SU-DHL-6 (cell line): Measurements from ENCODE around the gene IGFBP3.
"Not testable (repeated sequence)": the region's sequence is repeated elsewhere in the genome, so short reads cannot be mapped to it uniquely, and the experiment has no call there.

Source experiments
- H2AFZ ChIP-seq: fragments of 200-600 bp; sonication (generic); 2 replicates; pipeline ENCODE4 v1.6.1; 2014; ENCODE audit warnings: low read depth, mild to moderate bottlenecking, moderate library complexity, mixed read lengths, antibody characterized with exemption, low read length; ENCODE audit not compliant: severe bottlenecking
- H3F3A ChIP-seq: fragments of 200-600 bp; shearing (Covaris generic); 2 replicates; pipeline ENCODE4 v1.6.0; 2016; ENCODE audit warnings: antibody characterized with exemption, mild to moderate bottlenecking; ENCODE audit not compliant: insufficient read depth
- H3K27ac ChIP-seq: fragments of 200-600 bp; sonication (generic); 2 replicates; pipeline ENCODE4 v1.5.1; 2016; ENCODE audit warnings: low read depth, mild to moderate bottlenecking, low read length, moderate library complexity, mixed read lengths
- H3K27me3 ChIP-seq: fragments of 200-600 bp; sonication (generic), shearing (Covaris generic); 2 replicates; pipeline ENCODE4 v1.6.0; 2014; ENCODE audit warnings: mild to moderate bottlenecking, low read length
- H3K36me3 ChIP-seq: fragments of 200-600 bp; sonication (generic); 2 replicates; pipeline ENCODE4 v1.6.1; 2014; ENCODE audit warnings: mild to moderate bottlenecking, low read length, mixed read lengths
- H3K4me2 ChIP-seq: fragments of 300-600, 200-600 bp; shearing (Covaris generic), sonication (generic); 2 replicates; pipeline ENCODE4 v1.6.0; 2014; ENCODE audit warnings: low read length, low read depth, mild to moderate bottlenecking; ENCODE audit not compliant: poor library complexity, severe bottlenecking
- H3K4me3 ChIP-seq: fragments of 200-600 bp; sonication (generic); 2 replicates; pipeline ENCODE4 v1.5.1; 2014; ENCODE audit warnings: antibody characterized with exemption, low read length, mild to moderate bottlenecking, mixed read lengths; ENCODE audit not compliant: insufficient read depth, poor library complexity, severe bottlenecking
- H3K79me2 ChIP-seq: fragments of 200-600 bp; sonication (generic); 2 replicates; pipeline ENCODE4 v1.6.1; 2014; ENCODE audit warnings: mild to moderate bottlenecking, low read length, moderate library complexity; ENCODE audit not compliant: insufficient read depth
- H3K9ac ChIP-seq: fragments of 200-600 bp; sonication (generic); 2 replicates; pipeline ENCODE4 v1.7.0; 2014; ENCODE audit warnings: mild to moderate bottlenecking, low read length
- H3K9me2 ChIP-seq: fragments of 200-600 bp; sonication (generic); replicated peaks from 2 replicates; pipeline ENCODE4 v1.6.1; 2014; ENCODE audit warnings: low read length; ENCODE audit not compliant: insufficient read depth
- H3K9me3 ChIP-seq: fragments of 200-600 bp; sonication (generic); 2 replicates; pipeline ENCODE4 v1.6.1; 2014; ENCODE audit warnings: low read length, mixed read lengths; ENCODE audit not compliant: insufficient read depth
- H4K20me1 ChIP-seq: fragments of 200-600 bp; sonication (generic); 2 replicates; pipeline ENCODE4 v1.6.1; 2014; ENCODE audit warnings: low read depth, mild to moderate bottlenecking, antibody characterized with exemption, low read length, moderate library complexity, mixed read lengths
- EZH2phosphoT487 ChIP-seq: fragments of 200-600 bp; sonication (generic), shearing (Covaris generic); conservative IDR thresholded peaks from 2 replicates; pipeline ENCODE4 v1.6.1; 2018; ENCODE audit warnings: mild to moderate bottlenecking, antibody characterized with exemption, low read length, moderate library complexity, mixed read lengths
- TF ChIP-seq, protein P1 (sequence below): fragments of 200-600 bp; sonication (generic); IDR thresholded peaks from one replicate; pipeline ENCODE4 v1.5.1; 2017; ENCODE audit warnings: antibody characterized with exemption, mild to moderate bottlenecking, low read length, moderate library complexity; ENCODE audit not compliant: insufficient read depth, poor library complexity, severe bottlenecking

Gene IGFBP3

DNA sequence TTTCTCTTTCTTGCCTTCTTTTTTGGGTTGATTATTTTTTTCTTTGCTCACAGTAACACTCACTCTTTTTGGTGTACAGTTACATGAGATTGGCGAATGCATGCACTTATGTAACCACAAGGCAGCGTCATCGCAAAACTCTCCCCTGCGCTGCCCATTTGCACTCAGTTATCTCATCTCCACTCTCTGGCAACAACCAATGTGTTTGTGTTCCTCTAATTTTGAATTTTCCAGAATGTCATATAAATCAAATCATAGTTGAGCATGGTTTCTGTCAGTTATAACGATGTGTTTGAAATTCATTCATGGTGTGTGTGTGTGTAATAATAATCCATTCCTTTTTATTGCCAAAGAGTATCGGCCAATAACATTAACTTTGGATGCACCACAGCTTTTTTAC lies 23.0 kb upstream of the IGFBP3 start:
- Histone ChIP-seq H3K27me3 (peaks cover 3% of the 10 kb centered on the region; the same call in 1 of the 2 replicates), H3K36me3 (no peaks in the 10 kb centered on the region), H3K27ac (no peak overlapping the region), H3F3A (no peaks in the 10 kb centered on the region), H3K9me2 (no peaks in the 10 kb centered on the region), H3K9ac (no peak overlapping the region), H3K79me2 (no peaks in the 10 kb centered on the region), H3K4me3 (no peak overlapping the region), H2AFZ (no peak overlapping the region), H3K4me2 (no peak overlapping the region), H4K20me1 (no peaks in the 10 kb centered on the region), H3K9me3 (no peaks in the 10 kb centered on the region)
- no peak for TF ChIP-seq EZH2phosphoT487
- TF ChIP-seq, protein P1, sequence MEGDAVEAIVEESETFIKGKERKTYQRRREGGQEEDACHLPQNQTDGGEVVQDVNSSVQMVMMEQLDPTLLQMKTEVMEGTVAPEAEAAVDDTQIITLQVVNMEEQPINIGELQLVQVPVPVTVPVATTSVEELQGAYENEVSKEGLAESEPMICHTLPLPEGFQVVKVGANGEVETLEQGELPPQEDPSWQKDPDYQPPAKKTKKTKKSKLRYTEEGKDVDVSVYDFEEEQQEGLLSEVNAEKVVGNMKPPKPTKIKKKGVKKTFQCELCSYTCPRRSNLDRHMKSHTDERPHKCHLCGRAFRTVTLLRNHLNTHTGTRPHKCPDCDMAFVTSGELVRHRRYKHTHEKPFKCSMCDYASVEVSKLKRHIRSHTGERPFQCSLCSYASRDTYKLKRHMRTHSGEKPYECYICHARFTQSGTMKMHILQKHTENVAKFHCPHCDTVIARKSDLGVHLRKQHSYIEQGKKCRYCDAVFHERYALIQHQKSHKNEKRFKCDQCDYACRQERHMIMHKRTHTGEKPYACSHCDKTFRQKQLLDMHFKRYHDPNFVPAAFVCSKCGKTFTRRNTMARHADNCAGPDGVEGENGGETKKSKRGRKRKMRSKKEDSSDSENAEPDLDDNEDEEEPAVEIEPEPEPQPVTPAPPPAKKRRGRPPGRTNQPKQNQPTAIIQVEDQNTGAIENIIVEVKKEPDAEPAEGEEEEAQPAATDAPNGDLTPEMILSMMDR: no peak

DNA sequence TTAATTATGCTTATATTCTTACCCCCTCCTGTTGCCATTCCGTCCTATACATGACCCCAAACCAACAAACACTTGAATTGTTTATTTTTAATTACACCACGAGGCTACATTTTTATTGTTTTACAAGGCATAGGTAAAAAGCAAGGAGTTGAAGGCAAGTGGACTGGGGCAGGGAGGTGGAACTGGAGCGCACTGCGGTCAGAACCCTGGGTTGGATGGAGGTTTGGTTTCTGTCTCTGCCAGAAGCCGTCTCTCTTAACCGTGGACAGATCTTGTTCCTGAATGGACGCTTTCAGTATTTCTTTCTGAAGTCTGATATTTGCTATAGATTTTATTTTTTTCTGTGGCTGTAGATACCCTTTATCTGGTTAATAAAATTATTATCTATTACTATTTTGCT lies 19.9 kb upstream of the IGFBP3 start:
- Histone ChIP-seq H3K4me3 (no peak overlapping the region), H3K27ac (no peak overlapping the region), H3K79me2 (no peaks in the 10 kb centered on the region), H3K9ac (no peak overlapping the region), H4K20me1 (no peaks in the 10 kb centered on the region), H3K4me2 (no peak overlapping the region), H3K27me3 (0 out of 2 replicates have a peak, but pooled peaks cover 3% of the 10 kb centered on the region), H3K9me2 (no peaks in the 10 kb centered on the region), H3F3A (no peaks in the 10 kb centered on the region), H3K36me3 (no peaks in the 10 kb centered on the region), H3K9me3 (no peaks in the 10 kb centered on the region), H2AFZ (no peak overlapping the region)
- TF ChIP-seq, protein P1: no peak
- TF ChIP-seq EZH2phosphoT487: no peak

DNA sequence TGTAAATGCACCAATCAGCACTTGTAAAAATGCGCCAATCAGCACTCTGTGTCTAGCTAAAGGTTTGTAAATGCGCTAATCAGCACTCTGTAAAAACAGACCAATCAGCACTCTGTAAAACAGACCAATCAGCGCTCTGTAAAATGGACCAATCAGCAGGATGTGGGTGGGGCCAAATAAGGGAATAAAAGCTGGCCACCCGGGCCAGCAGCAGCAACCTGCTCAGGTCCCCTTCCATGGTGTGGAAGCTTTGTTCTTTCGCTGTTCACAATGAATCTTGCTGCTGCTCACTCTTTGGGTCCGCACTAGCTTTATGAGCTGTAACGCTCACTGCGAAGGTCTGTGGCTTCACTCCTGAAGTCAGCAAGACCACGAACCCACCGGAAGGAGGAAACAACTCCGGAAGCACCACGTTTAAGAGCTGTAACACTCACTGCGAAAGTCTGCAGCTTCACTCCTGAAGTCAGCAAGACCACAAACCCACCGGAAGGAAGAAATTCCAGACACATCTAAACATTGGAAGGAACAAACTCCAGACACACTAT lies 19.2 kb upstream of the IGFBP3 start:
- H3K27ac ChIP-seq, H3K9me2 ChIP-seq, H4K20me1 ChIP-seq, H3K4me3 ChIP-seq, H3K79me2 ChIP-seq, H3K27me3 ChIP-seq, H3K9me3 ChIP-seq, H3F3A ChIP-seq, H3K4me2 ChIP-seq, H2AFZ ChIP-seq, H3K36me3 ChIP-seq, H3K9ac ChIP-seq: not testable (repeated sequence)

DNA sequence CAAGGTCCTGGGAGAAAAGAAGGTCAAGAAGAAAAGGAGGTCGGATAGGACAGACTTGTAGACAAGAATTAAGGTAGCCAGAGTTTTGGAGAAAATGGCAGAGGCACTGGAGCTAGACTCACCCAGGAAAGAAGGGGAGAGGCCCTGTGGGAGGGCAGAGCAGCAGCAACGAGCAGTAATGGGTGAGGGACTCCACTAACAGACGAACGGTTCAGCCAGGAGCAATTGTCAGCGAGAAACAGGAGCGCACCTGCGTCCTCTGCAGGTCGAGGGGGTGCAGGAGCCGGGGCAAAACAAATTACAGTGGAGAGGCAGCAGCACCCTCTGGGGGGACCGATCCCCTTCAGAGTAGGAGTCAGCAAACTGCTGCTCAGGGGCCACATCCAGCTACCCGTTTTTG lies 18.5 kb upstream of the IGFBP3 start:
- H3K4me2 ChIP-seq: no peak overlapping the region

More for the DNA sequence above, 18.5 kb upstream of the IGFBP3 start:
- Histone ChIP-seq H2AFZ (no peak overlapping the region), H3K4me3 (no peak overlapping the region), H3K27me3 (no peaks in the 10 kb centered on the region), H3K36me3 (no peaks in the 10 kb centered on the region), H3K27ac (no peak overlapping the region), H3K9ac (no peak overlapping the region), H3K79me2 (no peaks in the 10 kb centered on the region), H4K20me1 (no peaks in the 10 kb centered on the region), H3K9me2 (no peaks in the 10 kb centered on the region), H3K9me3 (no peaks in the 10 kb centered on the region), H3F3A (no peaks in the 10 kb centered on the region)
- TF ChIP-seq, protein P1: no peak
- no peak for TF ChIP-seq EZH2phosphoT487
